ACC112 (cell line): ENCODE results near the gene VWC2.

Source experiments
- H2AFZ ChIP-seq: fragments of 200-600 bp; sonication (generic); one replicate; pipeline ENCODE4 v1.6.0; 2017; ENCODE audit warnings: antibody characterized with exemption, low read length; ENCODE audit not compliant: unreplicated experiment
- H3K27ac ChIP-seq: fragments of 200-600 bp; sonication (generic); 2 replicates; pipeline ENCODE4 v1.5.1; 2014; ENCODE audit warnings: low read depth, mild to moderate bottlenecking, antibody characterized with exemption, low read length, moderate library complexity
- H3K27me3 ChIP-seq: fragments of 200-600 bp; sonication (generic); 2 replicates; pipeline ENCODE4 v1.6.1; 2014; ENCODE audit warnings: mild to moderate bottlenecking, antibody characterized with exemption, low read length, moderate library complexity, mixed read lengths; ENCODE audit not compliant: insufficient read depth
- H3K36me3 ChIP-seq: fragments of 200-600 bp; sonication (generic); 2 replicates; pipeline ENCODE4 v1.6.1; 2016; ENCODE audit warnings: mild to moderate bottlenecking, antibody characterized with exemption, low read length, moderate library complexity, mixed read lengths; ENCODE audit not compliant: insufficient read depth
- H3K4me1 ChIP-seq: fragments of 200-600 bp; sonication (generic); one replicate; pipeline ENCODE4 v1.6.1; 2016; ENCODE audit warnings: low read length, mixed read lengths; ENCODE audit not compliant: insufficient read depth, unreplicated experiment, control insufficient read depth
- H3K4me3 ChIP-seq: fragments of 200-600 bp; sonication (generic); 2 replicates; pipeline ENCODE4 v1.5.1; 2014; ENCODE audit warnings: mild to moderate bottlenecking, low read depth, low read length
- H3K79me2 ChIP-seq: fragments of 200-600 bp; sonication (generic); one replicate; pipeline ENCODE4 v1.6.0; 2016; ENCODE audit warnings: low read length; ENCODE audit not compliant: control insufficient read depth, unreplicated experiment, insufficient read depth

Gene VWC2

GRCh38 chr7:49805371-49806007 is 32.1 kb downstream of the VWC2 start:
- H3K4me3 ChIP-seq = no peak overlapping the region
- no peaks in the 10 kb centered on the region for H3K79me2 ChIP-seq
- H3K36me3 ChIP-seq = no peaks in the 10 kb centered on the region
- H3K27ac ChIP-seq = no peak overlapping the region
- H2AFZ ChIP-seq = no peak overlapping the region
- H3K4me1 ChIP-seq = no peaks in the 10 kb centered on the region
- no peaks in the 10 kb centered on the region for H3K27me3 ChIP-seq

GRCh38 chr7:49812534-49812933 is 39.1 kb downstream of the VWC2 start:
- no peak overlapping the region for H3K27ac ChIP-seq
- no peaks in the 10 kb centered on the region for H3K79me2 ChIP-seq
- no peaks in the 10 kb centered on the region for H3K4me1 ChIP-seq
- no peaks in the 10 kb centered on the region for H3K36me3 ChIP-seq
- H2AFZ ChIP-seq = no peak overlapping the region
- no peak overlapping the region for H3K4me3 ChIP-seq
- H3K27me3 ChIP-seq = no peaks in the 10 kb centered on the region

DNA sequence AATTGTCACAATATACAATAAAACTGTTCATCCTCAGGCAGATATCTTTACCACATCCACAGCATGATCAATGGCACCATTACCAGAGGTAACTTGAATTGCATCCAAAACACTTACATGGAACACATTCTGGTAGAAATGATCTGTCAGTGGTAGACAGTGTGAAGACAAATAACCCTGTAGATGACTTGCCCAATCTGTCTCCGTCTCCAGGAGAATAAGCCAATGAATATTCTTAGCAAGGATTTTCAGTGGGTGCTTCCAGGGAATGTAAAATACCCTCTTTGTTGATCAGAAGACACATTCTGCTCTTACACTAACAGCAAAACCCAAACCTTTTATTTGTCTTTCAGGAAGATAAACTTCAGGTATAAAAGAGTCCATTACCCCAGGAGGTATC is 43.8 kb downstream of the VWC2 start:
- no peak overlapping the region for H3K4me3 ChIP-seq
- H3K4me1 ChIP-seq = no peaks in the 10 kb centered on the region
- H3K36me3 ChIP-seq = no peaks in the 10 kb centered on the region
- H3K79me2 ChIP-seq = no peaks in the 10 kb centered on the region
- H3K27me3 ChIP-seq = no peaks in the 10 kb centered on the region
- no peak overlapping the region for H2AFZ ChIP-seq
- no peak overlapping the region for H3K27ac ChIP-seq

DNA sequence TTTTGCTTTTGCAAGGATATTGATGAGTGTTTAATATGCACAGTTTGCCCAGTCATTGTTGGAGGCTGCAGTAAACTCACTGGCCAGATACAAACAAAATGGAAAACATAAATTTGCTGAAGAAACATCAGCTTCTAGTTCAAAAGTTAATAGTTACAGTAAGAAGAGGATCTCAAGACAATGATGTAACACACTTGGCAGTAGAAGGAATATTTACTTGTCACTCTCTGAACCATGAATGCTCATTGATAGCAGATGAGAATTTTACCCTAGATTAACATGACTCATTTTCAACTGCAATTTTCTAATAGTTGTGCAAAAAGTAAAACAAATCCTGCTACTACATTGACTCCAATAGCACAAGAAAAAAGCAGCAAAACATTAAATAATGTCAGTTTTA is 47.7 kb downstream of the VWC2 start:
- H3K27me3 ChIP-seq = no peaks in the 10 kb centered on the region
- H2AFZ ChIP-seq = no peak overlapping the region
- H3K4me1 ChIP-seq = no peaks in the 10 kb centered on the region
- H3K79me2 ChIP-seq = no peaks in the 10 kb centered on the region
- no peak overlapping the region for H3K27ac ChIP-seq
- no peak overlapping the region for H3K4me3 ChIP-seq
- H3K36me3 ChIP-seq = no peaks in the 10 kb centered on the region

DNA sequence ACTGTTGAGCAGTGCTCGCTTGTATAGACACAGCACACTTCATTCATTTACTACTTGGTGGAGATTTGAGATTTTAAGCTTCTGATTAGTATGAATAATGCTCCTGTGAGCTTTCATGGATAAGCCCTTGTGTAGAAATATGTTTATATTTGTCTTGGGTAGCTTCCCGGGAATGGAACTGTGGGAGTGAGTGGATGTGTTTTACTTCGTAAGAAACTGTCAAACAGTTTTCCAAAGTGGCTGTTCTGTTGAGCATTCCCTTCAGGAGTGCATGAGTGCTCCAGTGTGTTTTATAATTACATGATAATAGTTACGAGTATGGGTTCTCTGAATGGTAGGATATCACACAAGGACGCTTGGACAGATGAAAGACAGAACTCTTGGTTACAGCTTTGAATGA is 49.4 kb downstream of the VWC2 start:
- Histone ChIP-seq H3K79me2 (no peaks in the 10 kb centered on the region), H3K4me1 (no peaks in the 10 kb centered on the region), H3K27me3 (no peaks in the 10 kb centered on the region), H3K27ac (no peak overlapping the region), H3K4me3 (no peak overlapping the region), H3K36me3 (no peaks in the 10 kb centered on the region), H2AFZ (no peak overlapping the region)

GRCh38 chr7:49823566-49823965 is 50.1 kb downstream of the VWC2 start:
- H3K27ac ChIP-seq = no peak overlapping the region
- no peaks in the 10 kb centered on the region for H3K27me3 ChIP-seq
- H2AFZ ChIP-seq = no peak overlapping the region
- H3K4me1 ChIP-seq = no peaks in the 10 kb centered on the region
- no peak overlapping the region for H3K4me3 ChIP-seq
- no peaks in the 10 kb centered on the region for H3K79me2 ChIP-seq
- H3K36me3 ChIP-seq = no peaks in the 10 kb centered on the region

DNA sequence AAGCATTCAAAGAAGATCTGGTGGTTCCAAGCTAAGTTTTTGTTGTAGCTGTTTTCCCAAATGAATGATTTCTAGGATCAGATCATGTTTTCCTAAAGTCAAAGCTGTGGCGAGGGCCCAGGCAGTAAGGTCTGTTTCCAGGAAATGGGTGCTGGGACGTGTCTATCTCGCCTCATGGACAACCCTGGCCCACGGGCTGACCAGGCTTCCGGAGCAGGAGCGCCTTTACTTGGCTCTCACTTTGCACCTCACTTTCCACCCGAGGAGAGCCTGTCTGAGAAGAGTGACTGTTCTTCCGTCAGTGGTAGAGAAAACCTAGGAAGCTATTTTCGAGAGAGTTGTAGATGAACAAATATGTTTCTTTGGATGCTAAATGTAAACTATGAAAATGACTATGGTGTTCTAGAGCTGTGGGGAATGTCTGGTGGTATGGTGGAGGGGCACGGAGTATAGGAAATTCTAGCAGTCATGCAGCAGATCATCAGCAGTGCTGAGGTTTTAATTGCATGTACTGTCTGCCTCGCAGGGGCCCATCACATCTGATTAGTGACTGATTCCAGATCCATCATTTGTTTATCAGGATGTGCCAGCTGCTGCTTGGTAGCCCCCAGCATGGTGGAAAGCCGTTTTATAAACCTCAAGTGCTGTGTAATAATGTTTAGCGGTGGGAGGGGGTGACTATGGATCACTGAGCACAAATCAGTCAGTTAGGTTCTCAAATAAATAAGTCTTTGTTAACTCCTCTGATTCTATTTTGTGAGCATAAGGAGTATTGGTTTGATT is 66.6 kb downstream of the VWC2 start:
- Histone ChIP-seq H3K36me3 (no peaks in the 10 kb centered on the region), H2AFZ (no peak overlapping the region), H3K4me3 (no peak overlapping the region), H3K27ac (no peak overlapping the region), H3K79me2 (no peaks in the 10 kb centered on the region), H3K27me3 (no peaks in the 10 kb centered on the region), H3K4me1 (no peaks in the 10 kb centered on the region)

DNA sequence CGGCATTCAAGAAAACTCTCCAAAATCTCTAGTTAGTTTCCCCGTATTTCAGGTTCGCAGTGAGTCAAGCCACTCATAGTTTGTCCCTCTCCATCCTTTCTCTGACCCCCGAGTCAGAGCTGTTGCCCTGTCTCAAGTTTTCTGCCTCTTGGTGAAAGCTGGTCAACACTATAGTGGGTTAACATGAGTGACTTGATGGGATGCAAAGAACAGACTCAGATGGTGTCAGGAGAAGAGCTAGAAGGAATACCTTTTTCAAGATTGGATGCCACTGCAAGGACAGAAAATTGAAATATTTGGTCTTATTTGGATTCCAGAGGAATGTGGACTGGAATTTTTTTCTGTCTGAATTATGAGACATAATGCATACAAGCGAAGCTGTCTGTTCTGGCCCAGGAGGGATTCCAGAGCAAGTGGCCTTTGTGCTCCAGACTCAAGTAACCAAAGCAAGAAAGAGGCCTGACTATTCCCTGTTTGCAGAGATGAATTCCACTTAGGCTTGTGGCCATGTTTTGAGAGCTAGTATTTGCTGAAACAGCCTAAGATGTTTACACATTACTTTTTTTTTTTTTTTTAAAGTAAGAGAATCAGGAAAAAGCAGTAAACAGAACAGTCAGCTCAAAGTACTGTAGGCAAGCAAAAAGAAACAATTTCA is 67.4 kb downstream of the VWC2 start:
- H3K4me3 ChIP-seq = no peak overlapping the region
- H3K79me2 ChIP-seq = no peaks in the 10 kb centered on the region
- no peak overlapping the region for H2AFZ ChIP-seq
- H3K36me3 ChIP-seq = no peaks in the 10 kb centered on the region
- H3K4me1 ChIP-seq = no peaks in the 10 kb centered on the region
- no peaks in the 10 kb centered on the region for H3K27me3 ChIP-seq
- no peak overlapping the region for H3K27ac ChIP-seq

DNA sequence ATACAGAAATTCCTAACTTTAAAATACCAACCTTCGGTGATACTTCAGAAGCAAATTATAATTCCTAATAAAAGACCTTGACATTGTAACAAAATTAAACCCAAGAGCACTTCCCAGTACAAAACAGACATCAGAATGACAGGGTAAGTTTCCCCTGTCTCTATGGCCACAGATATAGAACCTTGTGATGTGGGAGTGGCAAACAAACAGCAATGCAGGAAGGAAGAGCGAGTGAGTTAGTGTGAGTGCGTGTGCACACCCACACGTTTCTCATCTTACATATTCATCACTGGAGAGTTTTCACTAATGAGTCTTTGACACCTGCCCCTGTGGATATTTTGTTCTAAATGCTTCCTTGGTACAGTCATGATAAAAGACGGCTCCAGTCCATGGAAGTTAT is 72.2 kb downstream of the VWC2 start:
- Histone ChIP-seq H3K79me2 (no peaks in the 10 kb centered on the region), H3K27ac (no peak overlapping the region), H2AFZ (no peak overlapping the region), H3K36me3 (no peaks in the 10 kb centered on the region), H3K27me3 (no peaks in the 10 kb centered on the region), H3K4me3 (no peak overlapping the region), H3K4me1 (no peaks in the 10 kb centered on the region)

GRCh38 chr7:49848211-49848841 is 74.9 kb downstream of the VWC2 start:
- H3K27ac ChIP-seq = no peak overlapping the region
- H3K27me3 ChIP-seq = no peaks in the 10 kb centered on the region
- H3K4me3 ChIP-seq = no peak overlapping the region
- H3K4me1 ChIP-seq = no peaks in the 10 kb centered on the region
- no peaks in the 10 kb centered on the region for H3K36me3 ChIP-seq
- H2AFZ ChIP-seq = no peak overlapping the region
- no peaks in the 10 kb centered on the region for H3K79me2 ChIP-seq
